Fibroblast of lung (primary cell): ENCODE measurements around the gene ASTN1. TPM values are rescaled to one million over a fixed set of nuclear protein-coding genes. Genes with fewer than 3 reads are reported as not detected.

Experiments used
- DNase-seq, 2 donors: peaks; one replicate each; pipeline versions ENCODE4 v3.0.0 to v3.0.0-alpha.2; 2010; ENCODE audit warnings: low read depth in 2 of 2
- H2AFZ ChIP-seq: 2 replicates; pipeline ENCODE4 v1.5.1; 2012; ENCODE audit warnings: low read length, control low read depth, inconsistent platforms
- H3K27ac ChIP-seq: 2 replicates; pipeline ENCODE4 v1.5.1; 2011; ENCODE audit warnings: low read length, control low read depth; ENCODE audit not compliant: insufficient read depth
- H3K27me3 ChIP-seq: 2 replicates; pipeline ENCODE4 v1.5.1; 2011; ENCODE audit warnings: mild to moderate bottlenecking, low read length; ENCODE audit not compliant: control insufficient read depth, insufficient read depth
- H3K36me3 ChIP-seq: 2 replicates; pipeline ENCODE4 v1.5.1; 2011; ENCODE audit warnings: low read length; ENCODE audit not compliant: control insufficient read depth, insufficient read depth
- H3K4me1 ChIP-seq: 2 replicates; pipeline ENCODE4 v1.5.1; 2011; ENCODE audit warnings: low read length; ENCODE audit not compliant: control insufficient read depth, insufficient read depth; ENCODE audit errors: extremely low read depth
- H3K4me2 ChIP-seq: 2 replicates; pipeline ENCODE4 v1.5.1; 2011; ENCODE audit warnings: low read length, control low read depth; ENCODE audit not compliant: insufficient read depth; ENCODE audit errors: extremely low read depth
- H3K4me3 ChIP-seq, 4 experiments: fragments of 200-600 bp in 1 of 4; sonication (generic) in 1 of 4; replicated peaks in 1 of 4; 2 replicates each; pipeline ENCODE4 v1.5.1; 2011 to 2016; ENCODE audit warnings: low read length in 4 of 4, low read depth in 3 of 4, mild to moderate bottlenecking in 3 of 4, control low read depth in 2 of 4, inconsistent platforms in 1 of 4, mixed read lengths in 1 of 4; ENCODE audit not compliant: insufficient read depth in 1 of 4; ENCODE audit errors: control extremely low read depth in 1 of 4
- H3K79me2 ChIP-seq: 2 replicates; pipeline ENCODE4 v1.5.1; 2012; ENCODE audit warnings: mild to moderate bottlenecking, low read length, inconsistent platforms; ENCODE audit not compliant: control insufficient read depth, insufficient read depth
- H3K9ac ChIP-seq: 2 replicates; pipeline ENCODE4 v1.5.1; 2011; ENCODE audit warnings: mild to moderate bottlenecking, low read length, control low read depth; ENCODE audit not compliant: insufficient read depth
- H3K9me3 ChIP-seq: 2 replicates; pipeline ENCODE4 v1.5.1; 2012; ENCODE audit warnings: low read depth, low read length; ENCODE audit not compliant: control insufficient read depth, insufficient read depth
- H4K20me1 ChIP-seq: 2 replicates; pipeline ENCODE4 v1.5.1; 2011; ENCODE audit warnings: low read length; ENCODE audit not compliant: control insufficient read depth, insufficient read depth; ENCODE audit errors: extremely low read depth
- CTCF ChIP-seq, 2 donors: IDR thresholded peaks in 1 of 2; conservative IDR thresholded peaks in 1 of 2; 1 replicate in 1 of 2; 2 replicates in 1 of 2; pipeline ENCODE4 v1.5.1; 2011 to 2012; ENCODE audit warnings: low read length in 2 of 2, control low read depth in 1 of 2, inconsistent platforms in 1 of 2, low read depth in 1 of 2, mild to moderate bottlenecking in 1 of 2
- EZH2 ChIP-seq: IDR thresholded peaks from 2 replicates; pipeline ENCODE4 v1.5.1; 2012; ENCODE audit warnings: low read length, control low read depth, mild to moderate bottlenecking; ENCODE audit errors: missing control alignments
- polyA plus RNA-seq, 2 donors: library from polyadenylated mRNA; depleted of rRNA in 1 of 2; stranded (reverse) in 1 of 2; unstranded in 1 of 2; fragments of >200 nt; gene quantifications; 2 replicates each; pipeline ENCODE4 v1.2.1, GENCODE V29; 2011 to 2012; ENCODE audit warnings: missing spikeins in 1 of 2
- total RNA-seq: library from RNA; depleted of rRNA; stranded (reverse); fragments of >200 nt; gene quantifications from 2 replicates; pipeline ENCODE4 v1.2.1, GENCODE V29; 2014

The ASTN1 gene
- total and polyA plus RNA-seq, 2 donors (not counting 1 experiment from before 2014, with no cell fraction given): 0.06 to 0.17 TPM

DNA sequence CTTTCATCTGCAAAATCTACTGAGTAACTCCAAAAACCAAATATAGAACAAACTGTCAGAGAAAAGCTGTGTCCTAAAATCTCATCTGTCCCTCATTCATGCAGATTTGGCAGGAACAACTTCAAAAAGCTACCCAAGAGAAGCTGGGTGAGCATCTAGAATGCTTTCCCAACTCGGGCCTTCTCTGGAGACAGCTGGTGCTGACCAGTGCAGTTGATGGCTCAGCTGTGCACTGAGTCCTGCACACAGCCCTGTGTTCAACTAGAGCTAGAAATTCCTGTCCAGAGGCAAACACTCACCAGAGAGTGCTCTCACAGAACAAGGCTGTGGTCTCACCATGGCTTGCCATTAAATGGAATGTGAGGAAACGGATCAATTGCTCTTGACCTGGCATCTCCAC is 202.8 kb downstream of the ASTN1 start:
- DNase-seq: no peak
- Histone ChIP-seq H3K79me2 (no peaks in the 10 kb centered on the region), H3K4me3 (no peak overlapping the region)

DNA sequence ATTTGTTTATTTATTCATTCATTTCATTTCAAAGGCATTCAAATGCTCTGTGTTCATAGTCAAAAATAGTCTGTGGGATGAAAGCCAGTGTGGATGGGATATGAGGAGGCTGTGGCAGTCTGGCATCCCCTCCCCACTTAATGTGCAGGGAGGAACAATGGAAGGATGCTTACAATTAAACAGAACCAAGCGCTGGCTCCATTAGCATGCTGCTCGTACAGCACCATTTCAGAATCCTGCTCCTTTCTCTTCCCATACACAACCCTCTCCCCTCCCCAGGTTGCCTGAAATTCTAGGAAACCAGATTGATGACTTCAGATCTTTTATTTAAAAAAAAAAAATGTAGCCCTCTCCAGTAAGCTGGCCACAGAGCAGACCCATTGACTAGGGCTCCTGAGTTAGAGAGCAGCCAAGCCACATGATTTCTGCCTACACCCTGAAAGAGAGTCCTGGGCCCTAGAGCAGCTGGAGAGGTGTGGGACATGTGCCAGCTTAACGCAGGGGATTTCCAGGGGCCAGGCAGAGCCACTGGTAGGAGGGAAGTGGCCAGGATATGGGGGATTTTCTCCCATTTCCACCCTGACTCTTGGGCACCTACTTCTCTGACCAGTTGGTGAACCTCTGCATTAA is 205.2 kb downstream of the ASTN1 start:
- Histone ChIP-seq H3K27me3 (no peaks in the 10 kb centered on the region), H4K20me1 (no peaks in the 10 kb centered on the region), H3K4me3 (no peak overlapping the region), H2AFZ (no peak overlapping the region), H3K36me3 (no peaks in the 10 kb centered on the region), H3K4me2 (no peak overlapping the region), H3K9ac (no peak overlapping the region), H3K9me3 (no peaks in the 10 kb centered on the region), H3K79me2 (no peaks in the 10 kb centered on the region), H3K27ac (no peak overlapping the region), H3K4me1 (no peaks in the 10 kb centered on the region)
- no peak for DNase-seq
- TF ChIP-seq EZH2 (no peak), CTCF (conservative IDR thresholded peaks at IDR 0.05 in 1 of 2, IDR thresholded peaks at IDR 0.05 in 1 of 2; ENCODE audit: low read depth in 1 of 2, low read length in 2 of 2) (no peak)

More for the DNA sequence above, 202.8 kb downstream of the ASTN1 start:
- no peak overlapping the region for H3K9ac ChIP-seq
- no peak overlapping the region for H2AFZ ChIP-seq
- TF ChIP-seq EZH2: no peak
- TF ChIP-seq CTCF (conservative IDR thresholded peaks at IDR 0.05 in 1 of 2, IDR thresholded peaks at IDR 0.05 in 1 of 2; ENCODE audit: low read depth in 1 of 2, low read length in 2 of 2): no peak
- no peaks in the 10 kb centered on the region for H3K36me3 ChIP-seq
- no peaks in the 10 kb centered on the region for H3K4me1 ChIP-seq
- no peak overlapping the region for H3K27ac ChIP-seq
- H3K9me3 ChIP-seq: no peaks in the 10 kb centered on the region
- no peaks in the 10 kb centered on the region for H4K20me1 ChIP-seq
- H3K4me2 ChIP-seq: no peak overlapping the region
- no peaks in the 10 kb centered on the region for H3K27me3 ChIP-seq

DNA sequence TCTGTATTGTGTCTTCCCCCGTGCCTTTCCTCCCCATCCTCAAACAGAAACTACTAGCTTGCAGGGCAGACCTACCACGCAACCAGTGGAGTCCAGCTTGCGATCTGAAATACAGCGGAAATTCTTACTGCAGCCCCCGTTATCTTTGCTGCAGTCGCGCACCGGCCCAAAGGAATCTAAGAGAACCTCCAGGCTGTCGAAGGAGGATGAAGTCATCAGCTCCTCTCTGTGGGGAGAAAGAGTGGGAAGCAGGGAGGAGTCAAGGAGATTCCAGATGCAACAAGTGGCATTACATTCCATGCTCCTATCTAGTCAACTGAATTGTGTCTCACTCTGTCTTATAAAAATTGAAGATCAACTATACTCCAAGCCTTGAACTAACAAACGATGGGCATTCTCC is 206.9 kb downstream of the ASTN1 start:
- Histone ChIP-seq H3K79me2 (no peaks in the 10 kb centered on the region), H3K4me1 (no peaks in the 10 kb centered on the region), H3K27ac (no peak overlapping the region), H3K9ac (no peak overlapping the region), H3K9me3 (no peaks in the 10 kb centered on the region), H3K27me3 (no peaks in the 10 kb centered on the region), H2AFZ (no peak overlapping the region), H3K36me3 (no peaks in the 10 kb centered on the region), H4K20me1 (no peaks in the 10 kb centered on the region), H3K4me2 (no peak overlapping the region), H3K4me3 (no peak overlapping the region)
- DNase-seq: peak in 1 of 2 donors; percentile 6
- no peak for TF ChIP-seq CTCF (conservative IDR thresholded peaks at IDR 0.05 in 1 of 2, IDR thresholded peaks at IDR 0.05 in 1 of 2; ENCODE audit: low read depth in 1 of 2, low read length in 2 of 2)
- TF ChIP-seq EZH2: no peak
